Stimulated activated CD8-positive, alpha-beta memory T cell treated with anti-CD3 and anti-CD28 coated beads, Interleukin-12 subunit alpha, Interleukin-12 subunit beta, amount 100 ng/mL, for 1 hour (primary cell): ENCODE data around the gene DNAJB11.
"Not testable (repeated sequence)": the region's sequence is repeated elsewhere in the genome, so short reads cannot be mapped to it uniquely, and the experiment has no call there.

Experiments used
- DNase-seq: peaks from one replicate; pipeline ENCODE4 v3.0.0-alpha.2; 2020; ENCODE audit warnings: low read depth

Gene DNAJB11

DNA sequence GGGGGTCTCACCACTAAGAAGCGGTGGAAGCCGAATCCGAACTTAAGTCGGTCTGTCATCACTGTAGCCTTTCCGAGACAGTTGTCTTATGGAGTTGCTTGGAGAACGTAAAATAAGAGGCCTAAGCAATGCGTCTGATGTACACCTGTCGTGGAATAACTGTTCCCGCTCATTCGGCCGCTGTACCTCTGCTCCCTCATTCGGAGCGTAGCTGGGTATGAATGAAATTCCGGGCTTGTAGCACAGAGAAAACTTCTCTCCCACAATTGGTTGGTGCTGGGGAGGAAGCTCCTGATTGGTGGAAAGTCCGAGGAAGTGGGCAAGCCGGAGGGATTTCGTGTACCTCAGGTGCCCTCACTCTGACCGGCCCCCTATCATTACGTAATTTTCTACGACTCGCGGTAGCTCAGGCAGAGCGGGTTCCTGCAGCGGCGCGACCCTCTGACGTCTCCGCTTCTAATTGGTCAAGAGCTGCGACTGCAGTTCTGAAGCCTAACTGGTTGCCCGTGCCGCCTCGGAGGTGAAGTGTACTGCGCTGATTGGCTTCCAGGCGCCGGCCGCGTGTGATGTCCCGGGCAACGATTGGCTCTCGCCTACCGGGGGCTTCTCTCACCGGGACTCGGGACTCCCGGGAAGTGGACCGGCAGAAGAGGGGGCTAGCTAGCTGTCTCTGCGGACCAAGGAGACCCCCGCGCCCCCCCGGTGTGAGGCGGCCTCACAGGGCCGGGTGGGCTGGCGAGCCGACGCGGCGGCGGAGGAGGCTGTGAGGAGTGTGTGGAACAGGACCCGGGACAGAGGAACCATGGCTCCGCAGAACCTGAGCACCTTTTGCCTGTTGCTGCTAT is at the start of gene DNAJB11:
TSS of gene DNAJB11 (plus strand) at position 625 of the 845 bp plus-strand sequence. CDS start at position 803, 178 bp downstream.
- peak; percentile 98 for DNase-seq

DNA sequence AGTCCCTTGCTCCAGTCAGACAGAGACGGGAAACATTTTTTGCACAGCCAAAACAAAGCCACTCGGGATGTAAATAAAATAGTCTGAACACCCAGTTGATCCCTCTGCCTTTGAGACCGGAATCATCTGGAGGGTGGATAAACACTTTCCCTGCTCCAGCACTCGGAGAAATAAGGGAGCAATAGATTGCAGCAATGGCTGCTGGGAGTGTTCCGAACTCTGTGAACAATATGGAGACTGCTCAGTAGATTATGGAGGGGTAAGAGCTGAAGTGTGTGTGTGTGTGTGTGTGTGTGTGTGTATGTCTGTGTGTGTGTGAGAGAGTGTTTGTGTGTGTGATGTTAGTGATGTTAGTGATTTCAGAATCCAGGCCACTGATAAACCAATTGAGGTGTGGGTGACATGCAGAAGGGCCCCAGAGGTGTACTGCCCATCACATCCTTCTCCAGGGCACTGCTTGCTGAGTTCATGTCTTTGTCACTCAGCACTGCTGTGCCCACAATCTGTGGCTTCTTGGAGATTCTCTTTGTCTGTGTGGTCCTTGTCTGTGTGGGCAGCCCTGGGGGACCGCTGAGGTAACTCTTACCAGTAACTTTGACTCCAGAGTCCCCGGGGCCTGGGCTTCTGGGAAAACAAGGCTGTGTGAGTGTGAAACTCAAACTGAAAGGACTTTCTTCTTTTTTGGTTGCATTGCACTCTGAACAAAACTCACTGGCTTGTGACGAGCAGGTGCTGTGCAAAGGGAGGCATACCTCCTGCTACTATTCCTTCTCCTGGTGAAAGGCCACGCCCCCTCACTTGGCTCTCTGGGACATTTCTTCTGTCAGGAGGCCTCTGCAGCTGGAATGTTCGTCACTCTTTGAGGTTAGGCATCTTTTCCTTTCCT is 49.3 kb upstream of the DNAJB11 start:
- DNase-seq = no peak

DNA sequence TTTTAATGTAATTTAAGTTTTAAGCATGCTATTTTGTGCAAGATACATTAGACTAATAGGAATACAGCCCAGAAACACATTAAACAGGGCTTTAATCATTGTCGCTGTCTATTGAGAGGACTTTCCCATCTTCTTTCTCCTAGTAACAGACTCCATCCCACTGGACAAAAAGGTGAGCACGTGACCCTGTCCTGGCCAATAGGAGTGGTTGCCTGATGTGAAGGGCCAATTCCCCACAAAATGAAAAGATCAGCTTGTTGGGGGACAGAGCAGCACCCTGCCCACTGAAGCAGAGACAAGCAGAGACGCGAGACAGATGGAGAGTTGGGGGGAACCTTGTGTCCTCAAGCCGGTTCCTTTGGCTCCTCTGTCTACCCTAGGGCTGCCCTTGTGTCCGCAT is 47.5 kb upstream of the DNAJB11 start:
- no peak for DNase-seq

DNA sequence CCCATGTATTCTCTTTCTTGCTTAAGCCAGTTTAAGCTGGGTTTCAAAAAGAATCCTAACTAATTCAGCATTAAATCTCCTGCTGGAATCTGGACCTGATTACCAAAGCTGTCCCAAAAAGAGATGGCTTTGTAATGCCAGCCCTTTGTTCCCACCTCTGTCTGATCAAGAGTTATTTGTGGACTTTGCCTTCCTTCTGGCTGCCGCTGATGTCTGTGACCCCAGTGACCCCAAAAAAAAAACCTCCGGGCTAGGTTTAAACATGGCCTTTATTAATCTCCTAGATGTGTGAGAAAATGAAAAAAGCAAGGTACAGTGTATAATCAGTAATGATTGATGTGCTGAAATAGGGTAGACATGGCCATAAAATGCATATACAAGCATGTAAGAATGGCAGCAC is 47.1 kb upstream of the DNAJB11 start:
- no peak for DNase-seq

DNA sequence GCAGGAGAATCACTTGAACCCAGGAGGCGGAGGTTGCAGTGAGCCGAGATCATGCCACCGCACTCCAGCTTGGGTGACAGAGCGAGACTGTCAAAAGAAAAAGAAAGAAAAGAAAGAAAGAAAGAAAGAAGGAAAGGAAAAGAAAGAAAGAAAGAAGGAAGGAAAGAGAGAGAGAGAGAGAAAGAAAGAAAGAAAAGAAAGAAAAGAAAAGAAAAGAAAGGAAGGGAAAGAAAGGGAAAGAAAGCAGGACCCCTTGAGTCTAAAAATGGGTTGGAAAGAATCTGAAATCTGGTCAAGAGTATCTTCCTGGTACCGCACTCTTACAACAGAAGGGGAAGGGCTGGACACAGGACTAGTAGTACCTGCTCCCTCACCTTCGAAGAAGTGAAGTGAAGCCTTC is 45.9 kb upstream of the DNAJB11 start:
- no peak for DNase-seq

DNA sequence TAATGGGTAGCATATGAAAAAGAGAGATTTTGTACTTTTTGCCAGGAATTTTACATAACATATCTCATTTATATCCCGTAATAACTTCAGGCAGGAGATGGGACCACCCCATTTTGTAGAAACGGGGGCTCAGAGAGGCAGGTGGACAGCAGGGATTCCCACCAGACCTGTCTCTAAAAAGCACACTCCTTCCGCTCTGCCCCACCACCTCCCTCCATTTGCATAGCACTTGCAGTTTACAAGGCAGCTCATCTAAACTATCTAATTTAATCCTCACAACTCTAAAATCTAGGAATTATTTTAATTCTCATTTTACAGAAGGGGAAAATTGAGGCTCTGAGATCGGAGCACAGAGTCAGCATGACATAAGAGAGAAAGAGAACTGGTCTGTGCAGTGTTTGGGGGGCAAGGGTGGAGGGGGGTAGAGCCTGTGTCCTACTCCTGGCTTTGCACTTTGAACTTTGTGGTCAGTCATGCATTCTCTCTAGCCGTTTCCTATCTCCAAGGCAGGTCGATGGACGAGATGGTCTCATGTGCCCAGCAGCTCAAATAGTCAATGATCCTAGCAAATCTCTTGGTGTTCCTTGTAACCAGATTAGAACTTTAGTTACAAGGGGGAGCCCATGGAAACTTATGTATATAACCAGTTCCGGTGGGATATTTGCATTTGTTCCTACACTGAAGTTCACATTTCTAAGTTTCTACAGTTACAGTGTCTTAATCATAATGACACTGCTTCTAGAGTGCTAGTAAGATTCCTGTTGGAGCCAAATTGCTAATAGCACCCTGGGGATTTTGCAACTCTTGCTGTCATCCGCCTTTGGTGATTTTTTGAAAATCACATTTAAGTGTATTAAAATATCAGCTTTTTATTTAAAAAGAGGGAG is 44.9 kb upstream of the DNAJB11 start:
- DNase-seq = no peak

DNA sequence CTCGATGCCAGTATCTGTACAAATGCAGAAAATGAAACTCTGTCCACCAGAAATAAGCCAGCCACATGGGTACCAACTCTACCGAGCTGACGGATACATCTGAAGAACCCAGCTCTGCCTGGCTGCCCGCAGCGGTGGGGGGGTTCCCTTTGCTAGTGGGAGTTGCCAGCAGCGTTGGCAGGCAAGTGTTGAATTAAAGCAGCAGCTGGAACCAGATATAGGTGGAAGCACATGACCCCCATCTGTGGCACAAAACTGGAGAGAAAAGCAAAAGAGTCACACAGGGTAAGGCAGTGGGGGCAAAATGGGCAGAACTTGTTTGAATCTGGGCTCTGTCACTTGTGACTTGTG is 44.3 kb upstream of the DNAJB11 start:
- DNase-seq = no peak

DNA sequence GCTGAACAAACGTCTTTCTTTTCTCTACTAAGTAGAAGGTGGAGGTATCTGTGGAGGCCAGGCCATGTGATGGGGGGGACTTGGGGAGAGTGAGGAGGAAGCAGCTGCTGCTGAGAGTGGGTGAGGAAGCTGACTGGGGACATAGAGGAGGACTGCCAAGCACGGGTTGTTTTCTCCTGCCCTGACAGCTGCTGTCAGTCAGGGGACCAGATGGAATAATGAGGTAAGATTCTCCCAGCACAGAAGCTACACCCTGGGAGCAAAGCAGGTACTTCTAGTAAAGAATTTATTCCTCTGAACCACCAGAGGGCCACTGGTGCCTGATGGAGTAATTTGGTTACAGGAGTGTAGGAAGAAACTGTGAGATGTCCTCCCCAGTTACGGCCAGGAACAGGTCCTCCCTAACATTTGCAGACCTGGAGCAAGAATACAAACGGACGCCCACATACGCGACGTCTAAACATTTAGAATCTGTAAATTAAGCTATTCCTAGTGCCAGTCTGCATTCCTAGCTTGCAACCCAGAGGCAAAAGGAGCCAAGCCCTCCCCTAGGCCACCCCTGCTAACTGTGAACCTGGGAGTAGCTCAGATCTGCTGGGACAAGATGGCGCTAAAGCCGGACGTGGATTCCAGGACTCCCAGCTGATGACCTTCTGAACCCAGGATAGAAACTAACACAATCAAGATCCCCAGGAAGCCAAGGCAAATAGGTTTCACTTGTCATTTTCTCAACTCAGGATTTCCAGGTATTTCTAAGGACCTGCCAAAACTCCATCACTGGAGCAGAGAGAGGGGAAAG is 41.1 kb upstream of the DNAJB11 start:
- no peak for DNase-seq

DNA sequence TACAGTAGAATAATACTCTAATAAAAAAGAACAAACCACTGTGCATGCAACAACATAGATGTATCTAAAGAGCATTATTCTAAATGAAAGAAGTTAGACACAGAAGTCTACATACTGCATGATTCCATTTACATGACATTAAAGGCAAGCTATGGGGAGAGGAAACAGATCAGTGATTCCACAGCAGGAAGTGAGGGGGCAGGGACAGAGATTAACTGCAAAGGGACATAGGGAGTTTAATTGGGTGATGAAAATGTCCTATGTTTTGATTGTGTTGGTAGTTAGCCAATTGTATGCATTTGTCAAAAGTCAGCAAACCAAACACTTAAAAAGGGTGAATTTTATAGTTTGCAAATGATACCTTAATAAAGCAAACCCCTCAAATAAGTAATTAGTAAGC is 40.1 kb upstream of the DNAJB11 start:
- no peak for DNase-seq

DNA sequence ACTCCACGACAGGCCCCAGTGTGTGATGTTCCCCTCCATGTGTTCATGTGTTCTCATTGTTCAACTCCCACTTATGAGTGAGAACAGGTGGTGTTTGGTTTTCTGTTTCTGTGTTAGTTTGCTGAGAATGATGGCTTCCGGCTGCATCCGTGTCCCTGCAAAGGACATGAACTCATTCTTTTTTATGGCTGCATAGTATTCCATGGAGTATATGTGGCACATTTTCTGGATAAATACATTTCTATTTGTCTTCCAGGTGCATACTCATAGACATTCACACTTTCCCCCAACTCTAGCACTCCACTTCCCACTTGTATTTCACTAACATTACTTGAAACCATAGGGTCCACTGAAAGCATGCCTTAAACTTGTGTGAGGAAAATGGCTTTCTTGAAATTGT is 38.8 kb upstream of the DNAJB11 start:
- DNase-seq = not testable (repeated sequence)

DNA sequence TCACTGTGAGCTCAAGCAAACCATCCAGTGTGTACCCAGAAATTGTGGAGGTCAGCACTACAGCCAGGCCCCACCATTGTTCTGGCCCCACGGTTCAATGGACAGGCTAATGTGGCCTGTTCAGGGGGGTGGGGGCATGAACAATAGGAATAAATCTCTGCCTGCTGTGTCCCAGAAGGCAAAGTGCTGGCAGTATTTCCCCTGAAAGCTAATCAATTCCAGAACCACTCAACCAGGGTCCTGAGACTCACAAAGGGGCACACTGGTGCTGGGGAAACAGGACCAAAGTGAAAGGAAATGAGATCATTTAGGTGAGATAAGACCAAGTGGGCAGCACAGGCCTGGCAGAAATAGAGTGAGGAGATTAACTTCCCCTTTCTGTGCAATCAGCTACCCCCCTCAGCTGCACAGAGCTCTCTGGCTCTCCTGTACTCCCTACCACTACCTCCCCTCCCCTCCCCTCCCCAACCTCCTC is 37.9 kb upstream of the DNAJB11 start:
- DNase-seq = no peak

DNA sequence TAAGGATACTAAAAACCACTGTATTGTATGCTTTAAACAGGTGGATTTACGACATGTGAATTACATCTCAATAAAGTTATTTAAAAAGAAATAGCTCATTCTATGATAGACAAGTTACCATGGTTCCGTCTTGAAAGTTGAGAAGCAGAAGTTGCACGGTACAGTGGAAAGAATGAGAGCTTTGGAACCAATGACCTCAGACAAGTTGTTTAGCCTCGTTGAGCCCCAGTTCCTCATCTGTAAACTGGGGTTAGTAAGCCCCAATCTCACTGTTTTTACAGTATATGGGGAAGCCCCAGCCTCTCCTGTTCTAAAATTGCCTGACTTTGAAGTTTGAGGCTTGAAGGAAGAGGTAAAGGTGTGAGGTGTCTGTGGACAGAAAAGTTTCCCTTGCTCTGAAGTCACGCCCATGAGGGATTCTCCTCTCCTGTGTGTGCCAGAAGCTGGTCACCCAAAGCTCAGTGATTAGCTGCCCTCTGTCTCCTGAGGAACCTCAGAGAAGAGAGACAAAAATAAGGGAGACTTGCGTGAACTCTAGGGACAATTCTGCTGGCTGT is 36.3 kb upstream of the DNAJB11 start:
- no peak for DNase-seq

DNA sequence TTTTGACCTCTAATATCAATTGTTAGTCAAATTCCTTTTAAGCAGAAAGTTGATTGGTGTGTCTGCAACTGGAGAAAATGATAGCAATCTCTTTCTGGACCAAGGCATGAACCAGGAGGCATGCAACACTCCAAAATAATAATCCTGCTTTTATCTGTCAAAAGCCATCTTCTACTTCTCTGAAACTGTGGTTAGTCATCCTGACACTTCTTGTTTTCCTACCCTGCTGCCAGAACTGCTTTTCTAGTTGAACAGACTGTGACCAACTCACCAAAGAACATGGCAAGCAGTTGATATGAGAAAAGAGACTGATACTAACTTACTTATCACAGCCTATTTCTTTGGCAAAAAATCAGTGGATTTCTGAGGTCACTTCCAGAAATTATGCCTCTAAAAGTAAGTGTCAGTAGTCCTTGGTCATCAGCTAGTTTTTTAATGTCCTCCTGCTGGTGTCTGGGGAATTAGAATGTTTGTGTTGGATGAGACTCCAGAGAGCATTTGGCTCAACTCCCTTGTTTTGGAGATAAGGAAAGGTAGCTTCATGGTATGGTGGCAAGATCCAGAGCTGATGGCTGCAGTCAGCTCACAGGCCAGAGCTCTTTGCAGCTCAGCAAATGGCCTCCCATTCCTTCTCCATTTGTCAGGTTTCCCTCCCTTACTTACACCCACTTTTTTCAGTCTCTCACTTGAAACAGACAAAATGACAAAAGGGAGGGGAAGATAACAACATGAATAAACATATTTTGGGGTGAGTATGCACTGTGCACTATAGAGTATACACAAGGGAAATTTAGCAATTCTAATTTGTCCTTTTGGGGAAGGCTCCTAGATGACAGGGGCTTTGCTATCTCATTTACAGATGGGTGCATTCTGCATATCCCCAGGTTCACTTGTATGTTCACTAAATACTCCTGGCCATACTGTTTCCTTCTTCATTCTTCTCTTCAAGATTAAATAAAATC is 33.4 kb upstream of the DNAJB11 start:
- no peak for DNase-seq

DNA sequence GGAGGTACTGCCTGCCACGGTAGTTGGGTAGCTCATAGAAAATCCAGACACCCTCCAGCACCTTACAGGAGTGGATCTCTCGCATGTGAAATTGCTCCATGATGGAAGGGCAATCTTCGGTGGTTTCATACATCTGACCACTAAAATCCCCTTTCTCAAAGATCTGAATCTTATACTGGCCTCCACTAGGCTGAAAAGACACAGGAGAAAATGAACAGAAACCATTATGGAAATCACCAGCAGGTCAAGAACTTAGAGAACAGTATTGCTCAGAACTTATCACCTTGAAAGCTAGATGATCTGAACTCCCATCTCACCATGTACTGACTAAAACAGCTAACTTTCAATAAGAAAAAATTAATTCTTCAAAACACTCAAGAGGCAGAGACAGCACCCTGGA is 31.7 kb upstream of the DNAJB11 start:
- DNase-seq = no peak

DNA sequence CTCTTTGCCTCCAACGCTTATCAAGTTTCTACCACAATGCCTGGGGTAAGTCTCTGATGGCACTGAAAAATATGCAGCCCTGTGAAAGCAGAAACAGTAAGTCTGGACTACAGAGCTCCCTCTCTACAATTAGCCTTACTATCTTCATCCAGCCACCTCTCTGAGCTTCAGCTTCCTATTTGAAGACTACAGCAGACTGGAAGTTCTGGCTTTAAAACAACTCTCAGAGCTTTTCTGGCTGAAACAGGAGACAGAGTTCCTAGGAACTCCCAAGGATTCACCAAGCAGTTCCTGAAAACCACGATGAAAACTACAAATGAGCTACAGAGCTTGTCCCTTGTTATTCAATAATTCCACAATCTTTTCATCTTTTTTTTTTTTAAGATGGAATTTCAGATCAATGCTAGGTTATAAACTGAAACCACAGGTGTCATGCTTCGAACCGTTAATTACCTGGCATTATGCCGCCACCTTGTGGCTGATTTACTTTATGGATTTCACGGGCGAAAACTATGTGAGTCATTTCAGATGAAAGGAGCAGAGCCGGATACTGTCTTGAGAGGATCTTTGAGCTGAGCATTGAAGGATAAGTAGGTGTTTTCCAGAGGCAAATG is 30.2 kb upstream of the DNAJB11 start:
- DNase-seq = peak; percentile 75

DNA sequence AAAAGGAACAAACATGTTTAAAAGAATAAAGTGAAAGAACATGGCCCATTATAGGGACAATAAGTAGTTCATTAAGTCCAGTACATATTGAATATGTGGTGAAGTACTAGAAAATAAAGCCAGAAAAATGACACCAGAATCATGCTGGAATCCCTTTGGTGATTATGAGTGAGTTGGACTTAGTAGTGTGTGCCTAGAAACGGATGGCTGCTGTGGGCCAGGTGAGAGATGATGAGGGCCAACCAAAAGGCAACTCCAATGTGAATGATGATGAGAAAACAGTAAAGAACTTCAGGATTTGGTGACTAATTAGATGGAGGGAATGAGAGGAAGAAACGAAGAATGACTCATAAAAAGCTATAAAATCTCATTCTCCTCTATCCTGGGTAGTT is 29.7 kb upstream of the DNAJB11 start:
- no peak for DNase-seq

DNA sequence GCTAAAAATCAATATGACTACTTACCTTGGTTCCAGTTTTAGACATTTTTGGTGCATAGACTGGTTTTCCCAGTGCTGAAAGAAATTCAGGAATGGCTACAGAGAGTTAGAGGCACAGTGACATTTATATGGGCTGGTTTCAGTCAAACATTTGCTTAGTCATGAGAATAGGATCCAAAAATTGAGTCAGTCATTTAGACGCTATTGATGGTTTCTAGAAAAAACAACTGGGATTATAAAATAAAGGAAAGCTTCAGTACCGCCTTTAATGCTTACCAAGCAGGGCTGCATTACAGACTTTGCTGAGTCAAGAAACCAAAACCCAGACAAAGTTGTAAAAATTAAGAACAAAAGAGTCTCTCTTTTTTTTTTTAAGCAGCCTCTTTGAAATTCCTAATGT is 26.2 kb upstream of the DNAJB11 start, which contains the start of gene CRYGS:
TSS of gene CRYGS (minus strand) at position 100 of the 400 bp plus-strand sequence. CDS start at position 46, 54 bp downstream.
- no peak for DNase-seq

DNA sequence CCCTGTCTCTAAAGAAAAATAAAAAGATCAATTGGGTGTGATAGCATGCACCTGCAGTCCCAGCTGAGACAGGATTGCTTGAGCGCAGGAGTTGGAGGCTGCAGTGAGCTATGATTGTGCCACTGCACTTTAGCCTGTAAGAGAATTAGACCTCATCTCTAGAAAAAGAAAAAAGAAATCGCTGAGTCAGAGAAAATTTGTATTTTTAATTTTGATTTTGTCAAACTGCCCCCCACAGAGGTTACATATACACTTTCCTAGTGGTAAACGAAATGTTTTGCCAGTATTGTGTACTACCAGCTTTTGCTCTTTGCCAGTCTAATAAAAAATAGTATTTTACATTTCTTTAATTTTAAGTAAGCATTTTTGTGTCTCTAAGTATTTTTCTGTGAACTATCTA is 21.0 kb upstream of the DNAJB11 start:
- no peak for DNase-seq

DNA sequence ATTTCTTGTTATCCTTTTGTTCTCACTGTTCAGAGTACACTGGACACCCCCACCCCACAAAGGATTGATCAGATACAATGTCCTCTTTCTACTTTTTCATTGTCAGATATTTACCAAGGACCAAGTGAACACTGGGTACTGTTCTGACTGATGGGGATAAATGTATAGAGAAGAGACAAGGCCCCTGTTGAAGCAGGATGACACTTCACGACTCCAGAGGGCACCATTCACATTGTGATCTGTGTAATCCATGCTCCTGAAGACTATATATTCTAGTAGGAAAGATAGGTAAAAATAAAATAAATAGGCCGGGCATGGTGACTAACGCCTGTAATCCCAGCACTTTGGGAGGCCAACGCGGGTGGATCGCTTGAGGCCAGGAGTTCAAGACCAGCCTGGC is 19.1 kb upstream of the DNAJB11 start:
- no peak for DNase-seq
